BE2C (cell line): Measurements from ENCODE around the gene ELOVL5.

Experiments used
- DNase-seq: peaks from one replicate; pipeline ENCODE4 v3.0.0-alpha.2; 2020
- H3K27me3 ChIP-seq: fragments of 250-450 bp; sonication (Bioruptor Pico); 2 replicates; pipeline ENCODE4 v1.5.1; 2020; ENCODE audit warnings: mild to moderate bottlenecking
- H3K36me3 ChIP-seq: fragments of 250-450 bp; sonication (Bioruptor Pico); 2 replicates; pipeline ENCODE4 v1.5.1; 2020; ENCODE audit warnings: mild to moderate bottlenecking
- H3K4me1 ChIP-seq: fragments of 250-450 bp; sonication (Bioruptor Pico); 2 replicates; pipeline ENCODE4 v1.5.1; 2020
- H3K4me3 ChIP-seq: 2 replicates; pipeline ENCODE4 v1.5.1; 2011; ENCODE audit warnings: low read depth, low read length
- H3K9me3 ChIP-seq: fragments of 250-450 bp; sonication (Bioruptor Pico); 2 replicates; pipeline ENCODE4 v1.5.1; 2020
- TF ChIP-seq, protein P1 (sequence below): IDR thresholded peaks from 2 replicates; pipeline ENCODE4 v1.5.1; 2012; ENCODE audit warnings: mild to moderate bottlenecking, low read depth, low read length

The ELOVL5 gene

GRCh38 chr6:53328375-53328774 lies 20.4 kb downstream of the ELOVL5 start:
- TF ChIP-seq, protein P1, sequence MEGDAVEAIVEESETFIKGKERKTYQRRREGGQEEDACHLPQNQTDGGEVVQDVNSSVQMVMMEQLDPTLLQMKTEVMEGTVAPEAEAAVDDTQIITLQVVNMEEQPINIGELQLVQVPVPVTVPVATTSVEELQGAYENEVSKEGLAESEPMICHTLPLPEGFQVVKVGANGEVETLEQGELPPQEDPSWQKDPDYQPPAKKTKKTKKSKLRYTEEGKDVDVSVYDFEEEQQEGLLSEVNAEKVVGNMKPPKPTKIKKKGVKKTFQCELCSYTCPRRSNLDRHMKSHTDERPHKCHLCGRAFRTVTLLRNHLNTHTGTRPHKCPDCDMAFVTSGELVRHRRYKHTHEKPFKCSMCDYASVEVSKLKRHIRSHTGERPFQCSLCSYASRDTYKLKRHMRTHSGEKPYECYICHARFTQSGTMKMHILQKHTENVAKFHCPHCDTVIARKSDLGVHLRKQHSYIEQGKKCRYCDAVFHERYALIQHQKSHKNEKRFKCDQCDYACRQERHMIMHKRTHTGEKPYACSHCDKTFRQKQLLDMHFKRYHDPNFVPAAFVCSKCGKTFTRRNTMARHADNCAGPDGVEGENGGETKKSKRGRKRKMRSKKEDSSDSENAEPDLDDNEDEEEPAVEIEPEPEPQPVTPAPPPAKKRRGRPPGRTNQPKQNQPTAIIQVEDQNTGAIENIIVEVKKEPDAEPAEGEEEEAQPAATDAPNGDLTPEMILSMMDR: no peak
- DNase-seq: no peak
- Histone ChIP-seq H3K9me3 (no peaks in the 10 kb centered on the region), H3K27me3 (no peaks in the 10 kb centered on the region), H3K4me1 (peaks cover 5% of the 10 kb centered on the region; the same call in 1 of the 2 replicates), H3K4me3 (no peak overlapping the region), H3K36me3 (no peaks in the 10 kb centered on the region)

GRCh38 chr6:53327017-53327395 lies 21.7 kb downstream of the ELOVL5 start:
- Histone ChIP-seq H3K27me3 (no peaks in the 10 kb centered on the region), H3K9me3 (no peaks in the 10 kb centered on the region), H3K36me3 (no peaks in the 10 kb centered on the region), H3K4me1 (peaks cover 10% of the 10 kb centered on the region), H3K4me3 (no peak overlapping the region)
- TF ChIP-seq, protein P1: no peak
- DNase-seq: no peak

DNA sequence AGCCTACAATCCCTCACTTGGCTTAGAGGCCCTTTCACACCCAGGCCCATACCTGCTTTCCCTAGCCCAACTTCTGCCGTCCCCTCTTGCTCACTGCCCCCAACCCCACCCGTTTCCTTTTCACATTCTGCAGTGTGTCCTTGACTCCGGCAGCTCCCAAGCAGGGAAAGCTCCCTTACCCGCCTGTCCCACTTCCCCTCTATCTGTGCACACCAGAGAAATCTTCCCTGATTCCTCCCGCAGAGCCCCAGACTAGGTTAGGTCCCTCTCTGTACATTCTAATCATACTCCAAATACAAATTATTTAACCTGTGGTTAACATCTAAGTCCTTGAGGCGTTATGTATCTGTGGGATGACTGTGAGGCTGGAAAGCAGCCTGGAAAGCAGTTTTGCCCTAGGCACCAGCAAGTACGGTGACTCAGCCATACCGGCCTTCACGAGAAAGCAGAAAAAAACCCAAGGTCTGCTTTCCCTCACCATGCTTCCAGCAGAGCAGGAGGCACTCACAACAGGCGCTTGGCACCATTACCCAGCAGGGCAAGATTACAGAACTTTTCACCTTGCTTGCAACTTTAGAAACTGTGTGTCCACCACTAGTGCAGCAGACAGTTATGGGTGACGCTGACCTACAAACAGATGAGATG lies 22.3 kb downstream of the ELOVL5 start:
- peaks cover 10% of the 10 kb centered on the region for H3K4me1 ChIP-seq
- no peak overlapping the region for H3K4me3 ChIP-seq
- H3K9me3 ChIP-seq: no peaks in the 10 kb centered on the region
- TF ChIP-seq, protein P1: no peak
- peak; percentile 71 for DNase-seq
- H3K36me3 ChIP-seq: no peaks in the 10 kb centered on the region
- no peaks in the 10 kb centered on the region for H3K27me3 ChIP-seq

DNA sequence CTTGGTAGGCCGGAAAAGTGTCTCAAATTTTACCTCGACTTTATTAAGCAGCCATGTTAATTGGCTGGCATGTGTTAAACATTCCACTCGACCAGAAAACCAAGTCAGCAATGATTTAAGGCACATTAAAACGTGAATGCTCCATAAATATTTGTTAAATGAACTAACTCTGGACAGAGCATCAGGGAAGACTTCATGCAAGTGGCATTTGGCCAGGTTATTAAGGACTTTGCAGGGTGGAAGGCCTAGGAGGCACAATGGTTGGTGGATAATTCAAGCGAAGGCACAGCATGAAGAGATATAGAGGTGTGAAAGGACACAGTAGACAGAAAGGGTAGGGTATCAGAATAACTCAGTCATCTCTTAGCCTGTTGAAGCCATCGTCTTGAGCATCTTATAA lies 23.0 kb downstream of the ELOVL5 start:
- no peak overlapping the region for H3K4me3 ChIP-seq
- H3K9me3 ChIP-seq: no peaks in the 10 kb centered on the region
- no peak for DNase-seq
- TF ChIP-seq, protein P1: no peak
- peaks cover 10% of the 10 kb centered on the region for H3K4me1 ChIP-seq
- H3K36me3 ChIP-seq: no peaks in the 10 kb centered on the region
- H3K27me3 ChIP-seq: no peaks in the 10 kb centered on the region

DNA sequence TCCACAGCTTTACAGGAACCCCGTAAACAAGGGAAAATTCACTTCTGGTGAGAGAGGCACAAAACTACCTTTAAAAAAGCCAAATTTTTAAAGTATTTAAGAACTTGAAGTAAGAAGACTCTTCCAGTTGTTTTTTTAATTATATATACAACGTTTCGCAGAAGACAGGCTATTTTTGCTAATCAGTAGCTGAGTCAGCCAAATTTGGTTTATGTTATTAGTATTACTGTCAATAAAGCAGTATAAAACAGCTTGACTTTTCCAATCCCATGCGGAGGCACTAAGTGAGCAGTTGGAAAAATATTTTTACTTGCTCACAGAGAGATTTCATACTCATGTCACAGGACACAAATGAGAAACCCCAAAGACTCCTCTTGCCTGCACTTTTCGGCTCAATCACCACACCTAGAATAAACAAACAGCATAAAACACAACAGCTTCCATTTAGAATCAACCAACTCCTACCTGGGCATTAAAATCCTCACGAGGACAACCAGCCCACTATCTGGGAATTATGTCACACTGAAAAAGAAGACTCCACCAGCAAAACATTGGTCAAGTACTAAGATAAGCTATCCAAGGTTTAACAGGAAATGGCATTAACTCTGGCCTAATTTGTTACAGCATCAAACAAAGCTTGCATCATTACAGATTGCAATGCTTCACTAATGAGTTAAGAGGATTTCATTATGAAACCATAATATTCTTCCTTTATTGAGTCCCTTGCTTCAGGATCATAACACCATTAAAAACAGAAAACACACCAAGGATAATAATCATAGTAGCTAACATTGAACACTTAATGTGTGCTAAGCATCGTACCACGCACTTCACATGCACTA lies 26.3 kb downstream of the ELOVL5 start:
- TF ChIP-seq, protein P1: no peak
- no peaks in the 10 kb centered on the region for H3K27me3 ChIP-seq
- no peaks in the 10 kb centered on the region for H3K9me3 ChIP-seq
- no peak for DNase-seq
- peaks cover 10% of the 10 kb centered on the region for H3K4me1 ChIP-seq
- no peak overlapping the region for H3K4me3 ChIP-seq
- no peaks in the 10 kb centered on the region for H3K36me3 ChIP-seq

- Histone ChIP-seq H3K9me3 (no peaks in the 10 kb centered on the region), H3K27me3 (no peaks in the 10 kb centered on the region), H3K4me3 (no peak overlapping the region), H3K36me3 (no peaks in the 10 kb centered on the region), H3K4me1 (peaks cover 5% of the 10 kb centered on the region; the same call in 1 of the 2 replicates)
- no peak for DNase-seq
- TF ChIP-seq, protein P1: no peak
These were observed 27.0 kb downstream of the ELOVL5 start for GRCh38 chr6:53321701-53322100.
